Natural killer cell treated with Interleukin-12 subunit alpha and Interleukin-12 subunit beta and Interleukin-15 and Interleukin-18, amount 100 ng/mL, for 72 hours (primary cell): ENCODE measurements around the gene FMNL2. TPM values are rescaled to one million over a fixed set of nuclear protein-coding genes. Genes with fewer than 3 reads are reported as not detected.
"Not testable (repeated sequence)": the region's sequence is repeated elsewhere in the genome, so short reads cannot be mapped to it uniquely, and the experiment has no call there.

Experiments
- ATAC-seq, 2 donors: fragments of 150-1000 bp; cut with Tn5 transposase in 1 of 2; sonication (Bioruptor Pico), chemical (Tn5 transposase) in 1 of 2; 2 replicates each; pipeline ENCODE4 v1.10.0; 2021
- DNase-seq: peaks from one replicate; pipeline ENCODE4 v3.0.0; 2022; ENCODE audit warnings: low spot score
- H3K27ac Mint-ChIP-seq, 2 donors: 1 replicate in 1 of 2; 2 replicates in 1 of 2; pipeline ENCODE4 v1.8.0; 2022; ENCODE audit warnings: mixed read lengths in 2 of 2, mild to moderate bottlenecking in 1 of 2, moderate library complexity in 1 of 2
- H3K27me3 Mint-ChIP-seq, 2 donors: 1 replicate in 1 of 2; 2 replicates in 1 of 2; pipeline ENCODE4 v1.8.0; 2022; ENCODE audit warnings: mixed read lengths in 2 of 2
- H3K36me3 Mint-ChIP-seq: one replicate; pipeline ENCODE4 v1.8.0; 2022; ENCODE audit warnings: mixed read lengths
- H3K4me1 Mint-ChIP-seq, 2 donors: 1 replicate in 1 of 2; 2 replicates in 1 of 2; pipeline ENCODE4 v1.8.0; 2022; ENCODE audit warnings: low read depth in 2 of 2, mixed read lengths in 2 of 2, mild to moderate bottlenecking in 1 of 2
- H3K4me3 Mint-ChIP-seq: one replicate; pipeline ENCODE4 v1.8.0; 2022; ENCODE audit warnings: mixed read lengths
- H3K9me3 Mint-ChIP-seq: 2 replicates; pipeline ENCODE4 v1.8.0; 2022; ENCODE audit warnings: mixed read lengths
- total RNA-seq, 2 donors: library from RNA; stranded (reverse); gene quantifications; one replicate each; pipeline ENCODE4 v1.2.3, GENCODE V29; 2022

Gene FMNL2
- total RNA-seq, 2 donors from 2014 or later: 0.48 to 0.70 TPM

DNA sequence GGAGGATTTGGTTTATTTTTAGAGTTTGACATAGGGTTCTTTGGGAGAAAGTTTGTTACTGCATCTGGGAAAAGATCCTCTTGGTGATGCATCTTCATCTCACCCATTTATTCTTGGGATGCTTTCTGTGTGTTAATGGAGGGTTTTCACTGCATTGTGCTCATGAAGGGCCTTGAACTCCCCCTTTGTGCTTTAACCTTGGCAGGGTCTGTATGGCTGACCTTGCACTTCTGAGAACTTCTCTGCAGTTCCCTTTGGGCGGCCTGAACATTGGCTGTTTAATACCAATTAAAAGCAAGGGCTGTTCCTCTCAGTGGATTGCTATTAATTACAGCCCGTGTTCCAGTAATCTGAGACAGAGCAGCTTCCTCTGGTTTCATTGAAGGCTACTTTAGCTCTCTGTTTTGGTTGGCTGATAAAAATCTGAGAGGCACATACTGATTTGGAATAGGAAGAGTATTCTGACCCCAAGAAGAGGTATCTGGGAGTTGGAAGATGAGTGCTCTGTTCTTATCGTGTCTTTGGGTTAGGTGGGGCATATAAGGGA lies 37.5 kb downstream of the FMNL2 start:
- Mint-ChIP-seq H3K27me3 (peaks cover 8 to 15% of the 10 kb centered on the region in 2 donors), H3K27ac (no peak overlapping the region), H3K9me3 (no peaks in the 10 kb centered on the region), H3K36me3 (no peaks in the 10 kb centered on the region), H3K4me3 (no peak overlapping the region), H3K4me1 (no peaks in the 10 kb centered on the region)
- no peak for DNase-seq
- ATAC-seq: no peak

DNA sequence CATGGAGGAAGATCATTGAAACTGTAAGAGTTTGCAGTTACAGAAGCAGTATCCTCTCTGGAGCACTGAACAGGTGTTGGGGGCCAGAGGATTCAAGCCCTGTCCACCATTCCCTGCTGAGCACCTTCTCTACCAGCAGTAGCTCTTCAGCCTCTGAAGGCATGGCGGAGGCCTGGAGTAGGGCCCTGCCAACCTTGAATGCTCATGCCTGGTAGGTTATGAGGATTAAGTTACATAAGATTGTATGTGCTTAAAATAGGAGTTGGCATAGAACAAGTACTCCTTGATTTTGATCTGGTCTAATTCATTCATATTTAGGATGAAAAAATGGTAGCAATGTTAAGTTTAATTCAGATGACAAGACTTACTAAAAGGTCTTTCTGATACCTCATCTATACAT lies 40.2 kb downstream of the FMNL2 start:
- Mint-ChIP-seq H3K36me3 (no peaks in the 10 kb centered on the region), H3K4me1 (no peaks in the 10 kb centered on the region), H3K27me3 (peaks cover 7 to 15% of the 10 kb centered on the region in 2 donors), H3K27ac (no peak overlapping the region), H3K9me3 (no peaks in the 10 kb centered on the region), H3K4me3 (no peak overlapping the region)
- ATAC-seq: no peak
- no peak for DNase-seq

DNA sequence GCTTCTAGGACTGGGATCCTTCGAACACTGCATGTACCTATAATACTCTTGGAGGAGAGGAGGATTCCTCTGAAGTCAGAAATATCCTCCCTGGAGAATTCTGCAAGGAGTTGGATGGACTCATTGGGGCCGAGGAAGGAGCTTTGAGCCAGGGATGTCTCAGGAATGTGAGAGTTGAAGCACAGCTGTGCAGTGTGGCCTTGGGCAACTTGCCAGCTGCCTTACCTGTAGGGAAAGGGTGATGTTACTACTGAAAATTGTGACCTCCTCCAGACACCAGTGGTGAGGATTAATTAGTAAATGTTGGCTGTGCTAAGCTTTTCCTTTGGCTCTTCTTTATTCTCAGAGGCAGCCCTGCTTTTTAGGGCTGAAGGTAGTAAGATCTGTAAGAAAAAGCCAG lies 41.4 kb downstream of the FMNL2 start:
- Mint-ChIP-seq H3K36me3 (no peaks in the 10 kb centered on the region), H3K4me1 (no peaks in the 10 kb centered on the region), H3K27ac (no peak overlapping the region), H3K27me3 (peaks cover 15 to 17% of the 10 kb centered on the region in 2 donors), H3K4me3 (no peak overlapping the region), H3K9me3 (no peaks in the 10 kb centered on the region)
- DNase-seq (no peak), ATAC-seq (no peak)

DNA sequence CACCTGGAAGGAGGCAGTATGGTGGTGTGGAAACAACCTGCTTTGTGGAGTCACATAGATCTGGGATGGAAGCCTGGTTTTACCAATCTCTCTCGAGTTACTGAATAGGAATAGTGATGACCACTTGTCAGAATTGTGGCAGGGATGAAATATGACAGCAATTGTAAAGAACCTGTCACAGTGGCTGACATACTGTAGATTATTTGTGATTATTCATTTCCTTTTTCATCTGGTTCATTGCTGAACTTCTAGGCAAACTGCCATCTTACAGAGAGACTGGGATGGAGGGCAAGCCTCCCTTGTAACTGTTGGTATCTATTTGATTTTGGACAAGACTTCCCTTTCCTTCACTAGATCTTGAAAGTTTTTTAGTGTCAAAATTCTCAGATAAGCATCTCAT lies 42.0 kb downstream of the FMNL2 start:
- H3K4me1 Mint-ChIP-seq: no peaks in the 10 kb centered on the region
- H3K27me3 Mint-ChIP-seq: peaks cover 15 to 17% of the 10 kb centered on the region in 2 donors
- no peak overlapping the region for H3K27ac Mint-ChIP-seq
- H3K4me3 Mint-ChIP-seq: no peak overlapping the region
- no peaks in the 10 kb centered on the region for H3K36me3 Mint-ChIP-seq
- ATAC-seq (no peak), DNase-seq (no peak)
- H3K9me3 Mint-ChIP-seq: no peaks in the 10 kb centered on the region

DNA sequence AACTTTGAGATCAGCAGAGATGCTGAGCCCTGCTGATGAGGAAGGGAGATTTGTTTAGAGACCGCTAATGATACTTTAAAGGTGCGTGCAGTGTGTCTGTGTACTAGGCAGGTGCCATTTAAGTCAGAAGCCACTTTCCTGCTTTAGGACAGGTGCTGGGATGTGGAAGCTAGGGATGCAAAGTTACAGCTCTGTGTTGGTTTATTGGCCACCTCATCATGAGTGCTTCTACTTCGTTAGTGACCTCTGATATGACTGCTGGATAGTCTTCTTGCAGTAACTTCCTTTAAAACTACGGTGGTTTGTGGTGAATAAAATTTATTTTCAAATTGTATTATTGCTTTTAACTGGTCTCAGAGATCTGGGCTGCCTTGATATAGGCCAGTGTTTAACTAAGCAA lies 44.1 kb downstream of the FMNL2 start:
- Mint-ChIP-seq H3K36me3 (no peaks in the 10 kb centered on the region), H3K27me3 (peaks cover 9 to 17% of the 10 kb centered on the region in 2 donors), H3K4me3 (no peak overlapping the region), H3K4me1 (no peaks in the 10 kb centered on the region), H3K9me3 (no peaks in the 10 kb centered on the region), H3K27ac (no peak overlapping the region)
- ATAC-seq (no peak), DNase-seq (no peak)

DNA sequence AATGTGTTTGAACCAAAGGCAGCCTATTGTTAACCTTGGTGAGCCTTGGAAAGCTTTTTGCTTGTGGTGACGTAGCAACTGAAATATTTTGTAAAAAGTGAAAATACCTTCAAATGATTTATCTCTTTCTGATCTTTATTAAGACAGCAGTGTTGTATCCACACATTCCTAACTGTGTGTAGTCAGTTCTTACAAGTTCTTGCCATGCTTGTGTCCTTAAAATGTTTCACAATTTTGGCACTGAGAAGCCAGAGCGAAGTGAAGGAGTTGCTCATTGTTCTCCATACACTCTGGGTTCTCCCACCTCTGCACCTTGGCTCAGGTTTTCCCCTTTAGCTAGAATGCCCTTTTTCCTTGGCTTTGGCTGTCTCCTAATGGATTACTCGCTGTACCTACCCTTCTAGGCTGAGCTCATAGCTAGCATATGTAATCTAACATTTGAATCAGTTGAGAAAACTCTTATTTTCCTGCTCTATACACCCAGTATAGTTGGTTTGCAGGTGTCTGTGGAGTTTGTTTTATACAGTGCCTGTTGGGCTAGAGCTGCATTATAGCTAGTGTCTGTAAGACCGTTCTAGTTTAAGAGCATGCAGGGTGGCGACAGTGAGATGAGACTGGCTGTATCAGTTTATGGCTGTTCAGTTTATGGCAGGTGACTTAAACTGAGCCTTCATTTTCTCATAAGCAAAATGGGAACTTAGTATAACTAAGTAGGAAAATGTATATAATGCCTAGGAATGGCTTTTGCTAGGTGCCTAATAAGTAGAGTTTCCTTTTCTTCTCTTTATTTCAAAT lies 45.5 kb downstream of the FMNL2 start:
- H3K9me3 Mint-ChIP-seq: no peaks in the 10 kb centered on the region
- H3K4me1 Mint-ChIP-seq: no peaks in the 10 kb centered on the region
- ATAC-seq: no peak
- peaks cover 9 to 17% of the 10 kb centered on the region in 2 donors for H3K27me3 Mint-ChIP-seq
- no peak overlapping the region for H3K27ac Mint-ChIP-seq
- H3K4me3 Mint-ChIP-seq: no peak overlapping the region
- no peak for DNase-seq
- no peaks in the 10 kb centered on the region for H3K36me3 Mint-ChIP-seq

DNA sequence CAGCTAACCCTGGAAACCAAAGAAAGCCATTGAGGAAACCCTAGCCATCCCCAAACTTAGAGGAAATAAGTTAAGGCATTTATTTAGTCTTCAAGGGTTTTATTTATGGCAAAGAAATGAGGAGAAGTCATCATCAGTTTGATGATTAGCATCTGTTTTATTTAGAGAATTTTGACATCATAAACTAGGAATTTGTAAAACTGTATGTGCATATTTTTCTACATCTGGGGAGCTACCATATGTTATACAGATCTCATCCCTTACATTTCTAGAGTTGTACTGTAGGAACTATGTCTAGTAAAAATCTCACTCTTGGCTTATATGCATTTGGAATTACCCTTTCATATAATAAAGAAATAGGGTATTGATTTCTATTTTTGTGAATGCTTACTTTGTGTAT lies 48.7 kb downstream of the FMNL2 start:
- Mint-ChIP-seq H3K27ac (no peak overlapping the region), H3K9me3 (no peaks in the 10 kb centered on the region), H3K36me3 (no peaks in the 10 kb centered on the region), H3K4me1 (no peaks in the 10 kb centered on the region), H3K4me3 (no peak overlapping the region), H3K27me3 (peaks cover 4 to 13% of the 10 kb centered on the region in 2 donors)
- DNase-seq (no peak), ATAC-seq (no peak)

DNA sequence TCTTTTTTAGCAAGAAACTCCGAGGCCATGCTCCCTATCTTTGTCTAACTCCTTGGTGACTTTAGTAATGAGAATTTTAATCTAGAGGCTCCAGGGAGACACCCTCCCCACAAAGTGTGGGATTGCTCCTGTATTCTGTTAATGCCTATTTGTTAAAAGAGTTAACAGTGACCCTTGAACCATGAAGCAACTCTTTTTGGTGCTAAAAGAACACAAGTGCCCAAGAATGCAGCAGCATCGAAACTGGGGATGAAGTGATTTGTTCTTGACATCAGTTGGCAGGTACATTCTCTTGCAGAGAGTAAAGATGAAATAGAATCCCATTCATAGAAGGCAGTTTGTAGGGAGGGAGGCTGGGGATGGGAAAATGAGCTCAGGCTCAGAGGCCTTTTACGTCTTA lies 50.0 kb downstream of the FMNL2 start:
- Mint-ChIP-seq H3K4me3 (no peak overlapping the region), H3K27me3 (peaks cover 8 to 19% of the 10 kb centered on the region in 2 donors), H3K9me3 (no peaks in the 10 kb centered on the region), H3K36me3 (no peaks in the 10 kb centered on the region), H3K4me1 (no peaks in the 10 kb centered on the region), H3K27ac (no peak overlapping the region)
- ATAC-seq: no peak
- DNase-seq: no peak

DNA sequence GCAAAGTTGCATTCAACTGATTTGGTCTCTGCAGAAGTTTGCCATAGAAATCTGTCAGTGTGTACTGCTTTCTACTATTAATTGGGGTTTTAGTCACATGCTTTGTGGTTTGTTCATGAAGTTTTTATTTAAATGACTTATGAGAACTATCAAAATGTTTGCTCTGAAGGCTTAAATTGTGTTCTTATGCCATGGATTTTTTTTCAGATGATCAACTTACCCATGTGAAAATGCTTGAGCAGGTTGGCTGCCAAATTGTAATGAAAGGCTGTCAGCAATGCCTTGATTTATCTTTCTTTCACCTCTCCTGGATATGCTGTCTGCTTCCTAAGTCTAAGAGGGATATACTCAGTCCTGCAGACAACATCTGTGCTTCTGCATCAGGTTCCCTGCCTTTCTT lies 50.7 kb downstream of the FMNL2 start:
- ATAC-seq (no peak), DNase-seq (no peak)
- H3K36me3 Mint-ChIP-seq: no peaks in the 10 kb centered on the region
- H3K9me3 Mint-ChIP-seq: no peaks in the 10 kb centered on the region
- H3K27ac Mint-ChIP-seq: no peak overlapping the region
- H3K4me3 Mint-ChIP-seq: no peak overlapping the region
- no peaks in the 10 kb centered on the region for H3K4me1 Mint-ChIP-seq
- H3K27me3 Mint-ChIP-seq: peaks cover 8 to 17% of the 10 kb centered on the region in 2 donors

DNA sequence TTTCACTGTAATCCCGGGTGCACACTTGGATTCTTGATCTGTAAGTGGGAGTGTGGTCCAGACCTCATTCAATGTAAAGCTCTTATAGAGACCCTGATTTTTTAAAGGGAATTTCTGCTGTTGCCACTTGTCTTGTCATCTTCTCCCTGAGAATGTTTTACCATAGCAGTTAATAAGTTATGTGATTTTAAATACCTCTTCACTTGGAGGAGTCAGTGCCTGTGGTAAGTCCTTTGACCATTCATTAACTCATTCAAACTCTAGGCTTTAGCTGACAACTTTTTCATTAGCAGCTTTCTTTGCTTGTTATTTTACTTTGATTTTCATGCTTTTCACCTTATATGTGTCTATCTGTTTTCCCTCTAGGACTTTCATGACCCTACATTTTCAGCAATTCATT lies 51.3 kb downstream of the FMNL2 start:
- no peaks in the 10 kb centered on the region for H3K9me3 Mint-ChIP-seq
- peaks cover 10 to 16% of the 10 kb centered on the region in 2 donors for H3K27me3 Mint-ChIP-seq
- DNase-seq: no peak
- no peak overlapping the region for H3K4me3 Mint-ChIP-seq
- no peak for ATAC-seq
- H3K36me3 Mint-ChIP-seq: no peaks in the 10 kb centered on the region
- H3K4me1 Mint-ChIP-seq: no peaks in the 10 kb centered on the region
- no peak overlapping the region for H3K27ac Mint-ChIP-seq

DNA sequence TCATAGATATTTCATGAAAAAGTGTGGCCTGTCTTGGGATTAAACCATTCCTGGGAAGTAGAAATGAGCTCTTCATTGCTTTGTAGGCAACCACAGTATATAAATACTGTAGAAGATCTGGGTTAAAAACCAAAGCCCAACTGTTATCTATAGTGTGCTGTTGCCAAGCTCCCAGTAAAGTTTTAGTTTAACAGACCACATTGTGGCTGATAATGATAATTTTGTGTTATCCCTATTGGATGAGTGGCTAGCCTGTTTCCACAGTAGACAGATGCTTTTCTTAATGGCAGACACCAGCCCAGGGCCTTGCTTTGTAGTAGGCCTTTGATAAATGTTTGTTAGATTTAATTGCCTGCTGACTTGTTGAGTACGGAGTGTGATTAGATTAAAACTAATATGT lies 52.1 kb downstream of the FMNL2 start:
- H3K4me1 Mint-ChIP-seq: no peaks in the 10 kb centered on the region

DNA sequence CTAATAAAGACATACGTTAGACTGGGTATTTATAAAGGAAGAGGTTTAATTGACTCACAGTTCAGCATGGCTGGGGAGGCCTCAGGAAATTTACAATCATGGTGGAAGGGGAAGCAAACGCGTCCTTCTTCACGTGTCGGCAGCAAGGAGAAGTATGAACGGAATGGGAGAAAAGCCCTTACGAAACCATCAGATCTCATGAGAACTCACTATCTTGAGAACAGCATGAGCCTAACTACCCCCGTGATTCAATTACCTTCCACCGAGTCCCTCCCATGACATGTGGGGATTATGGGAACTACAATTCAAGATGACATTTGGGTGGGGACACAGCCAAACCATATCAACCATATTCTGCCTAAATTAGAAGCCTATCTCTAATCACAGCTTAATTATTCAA lies 53.3 kb downstream of the FMNL2 start:
- H3K36me3 Mint-ChIP-seq, H3K9me3 Mint-ChIP-seq, ATAC-seq, H3K4me1 Mint-ChIP-seq, H3K4me3 Mint-ChIP-seq, DNase-seq, H3K27ac Mint-ChIP-seq: not testable (repeated sequence)
- H3K27me3 Mint-ChIP-seq: peaks cover 9 to 18% of the 10 kb centered on the region in 2 donors

More for the DNA sequence above, 52.1 kb downstream of the FMNL2 start:
- H3K4me3 Mint-ChIP-seq: no peak overlapping the region
- H3K27me3 Mint-ChIP-seq: peaks cover 12 to 18% of the 10 kb centered on the region in 2 donors
- ATAC-seq (no peak), DNase-seq (no peak)
- H3K36me3 Mint-ChIP-seq: no peaks in the 10 kb centered on the region
- no peaks in the 10 kb centered on the region for H3K9me3 Mint-ChIP-seq
- no peak overlapping the region for H3K27ac Mint-ChIP-seq

DNA sequence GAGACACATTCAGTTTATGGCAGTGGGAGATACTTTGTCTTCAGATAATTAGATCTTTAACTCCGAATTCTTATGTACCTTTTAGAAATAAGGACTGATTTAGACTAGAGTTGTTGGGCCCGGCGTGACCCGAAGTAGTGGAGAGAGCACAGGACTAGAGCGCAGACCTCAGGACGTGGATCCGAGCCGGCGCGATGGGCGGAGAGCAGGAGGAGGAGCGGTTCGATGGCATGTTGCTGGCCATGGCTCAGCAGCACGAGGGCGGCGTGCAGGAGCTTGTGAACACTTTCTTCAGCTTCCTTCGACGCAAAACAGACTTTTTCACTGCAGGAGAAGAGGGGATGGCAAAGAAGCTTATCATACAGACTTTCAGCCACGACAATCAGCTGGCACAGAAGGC lies 54.5 kb downstream of the FMNL2 start:
- H3K27me3 Mint-ChIP-seq: peaks cover 9 to 18% of the 10 kb centered on the region in 2 donors
- no peaks in the 10 kb centered on the region for H3K4me1 Mint-ChIP-seq
- no peak for DNase-seq
- no peaks in the 10 kb centered on the region for H3K36me3 Mint-ChIP-seq
- no peak overlapping the region for H3K27ac Mint-ChIP-seq
- H3K9me3 Mint-ChIP-seq: no peaks in the 10 kb centered on the region
- ATAC-seq: no peak
- no peak overlapping the region for H3K4me3 Mint-ChIP-seq

DNA sequence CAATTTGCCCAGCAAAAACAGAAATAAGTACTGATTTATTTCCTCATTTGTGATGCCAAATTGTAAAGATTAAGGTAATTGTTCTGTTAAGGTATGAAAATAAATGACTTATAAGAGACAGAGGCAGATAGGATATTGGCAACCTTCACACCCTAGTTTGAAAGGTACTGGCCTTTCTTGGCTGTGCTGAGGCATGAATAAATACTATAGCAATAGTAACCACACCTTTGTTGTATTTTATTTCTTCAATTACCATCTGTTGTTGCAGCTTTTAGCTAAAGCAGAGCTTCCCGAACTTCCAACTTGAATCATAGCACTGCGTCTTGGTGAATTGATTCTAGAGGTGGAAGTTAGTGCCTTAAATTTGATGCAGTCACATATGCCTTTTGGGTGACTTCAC lies 55.9 kb downstream of the FMNL2 start:
- no peaks in the 10 kb centered on the region for H3K9me3 Mint-ChIP-seq
- no peaks in the 10 kb centered on the region for H3K4me1 Mint-ChIP-seq
- H3K4me3 Mint-ChIP-seq: no peak overlapping the region
- H3K36me3 Mint-ChIP-seq: no peaks in the 10 kb centered on the region
- DNase-seq: no peak
- ATAC-seq: no peak
- peaks cover 9 to 18% of the 10 kb centered on the region in 2 donors for H3K27me3 Mint-ChIP-seq
- H3K27ac Mint-ChIP-seq: no peak overlapping the region
